Effector CD4-positive, alpha-beta T cell (primary cell): Measurements from ENCODE around the gene SLC35A2.

Experiments
- DNase-seq: peaks from one replicate; pipeline ENCODE4 v3.0.0-alpha.2; 2020
- total RNA-seq: gene quantifications from one replicate; lab custom pipeline; 2026; lab: John Stamatoyannopoulos, UW

SLC35A2 gene
- total RNA-seq = 59.7 reads per million, percentile 72 among the genes with 10 or more reads in this experiment

DNA sequence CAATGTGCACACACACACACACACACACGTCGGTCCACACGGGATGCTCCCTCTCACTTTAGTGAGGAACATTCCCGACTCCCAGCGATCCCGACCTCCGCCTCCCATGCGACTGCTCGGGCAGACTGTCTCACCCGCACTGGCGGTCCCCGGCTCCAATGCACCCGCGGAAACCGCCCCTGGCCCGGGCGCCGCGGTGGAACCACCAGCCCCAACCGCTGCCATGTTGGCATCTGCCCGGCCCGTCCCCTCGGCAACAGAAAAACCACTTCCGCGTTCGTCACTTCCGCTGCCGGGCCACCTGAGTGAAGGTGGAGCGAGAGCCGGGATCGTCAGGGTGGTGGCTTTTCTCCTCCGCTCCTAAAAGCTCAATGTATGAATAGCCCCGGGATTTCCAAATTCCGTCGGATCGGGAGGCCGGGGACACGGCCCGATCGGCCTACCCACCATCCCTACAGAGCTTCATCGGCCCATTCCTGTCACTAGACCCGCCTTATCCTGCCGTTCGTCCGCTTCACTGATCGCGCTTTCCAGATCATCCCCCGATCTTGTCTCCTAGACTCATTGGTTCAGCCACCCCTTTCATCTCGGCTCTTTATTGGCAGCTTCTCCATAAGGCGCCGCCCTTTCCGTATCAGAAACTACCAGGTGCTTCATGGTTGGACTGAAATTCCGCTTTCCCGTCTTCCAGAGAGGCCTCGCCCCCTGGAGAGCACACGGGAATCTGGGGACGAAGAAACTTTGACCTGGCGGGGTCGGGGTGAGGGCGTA, at the start of gene SLC35A2:
SLC35A2 (minus strand) TSS at position 235 of the 771 bp plus-strand sequence; CDS start at position 225, 10 bp downstream.
- DNase-seq = peak; percentile 84

DNA sequence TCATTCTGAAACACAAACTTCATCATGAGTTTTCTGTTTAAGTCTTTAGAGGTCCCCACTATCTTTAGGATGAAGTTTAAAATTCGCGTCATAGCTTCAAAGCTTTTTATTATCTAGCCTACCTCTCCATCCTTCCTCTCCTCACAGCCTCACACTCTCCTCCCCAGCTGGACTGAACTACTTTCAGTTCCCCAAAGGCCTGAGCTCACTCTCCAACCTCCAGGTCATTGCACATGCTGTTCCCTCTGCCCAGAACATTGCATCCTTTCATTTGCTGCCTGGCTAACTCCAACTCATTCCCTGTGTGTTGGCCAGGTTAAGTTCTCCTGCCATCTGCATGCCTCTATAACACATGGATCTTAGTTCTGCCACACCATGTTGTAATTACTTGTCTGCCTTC, 48.8 kb upstream of the SLC35A2 start:
- no peak for DNase-seq

DNA sequence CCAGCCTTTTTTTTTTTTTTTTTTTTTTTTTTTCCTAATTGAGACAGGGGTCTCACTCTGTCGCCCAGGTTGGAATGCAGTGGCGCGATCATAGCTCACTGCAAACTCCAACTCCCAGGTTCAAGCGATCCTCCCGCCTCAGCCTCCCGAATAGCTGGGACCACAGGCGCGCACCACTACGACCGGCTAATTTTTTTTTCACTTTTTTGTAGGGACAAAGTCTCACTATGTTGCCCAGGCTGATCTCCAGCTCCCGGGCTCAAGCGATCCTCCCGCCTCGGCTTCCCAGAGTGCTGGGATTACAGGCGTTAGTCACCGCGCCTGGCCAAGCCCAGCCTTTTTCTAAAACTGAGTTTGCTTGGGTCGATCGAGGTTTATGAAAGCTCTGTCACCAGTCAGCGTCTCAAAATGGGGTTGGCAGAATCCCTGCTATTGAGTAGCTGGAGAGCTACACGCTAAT, 47.2 kb upstream of the SLC35A2 start:
- DNase-seq = no peak

DNA sequence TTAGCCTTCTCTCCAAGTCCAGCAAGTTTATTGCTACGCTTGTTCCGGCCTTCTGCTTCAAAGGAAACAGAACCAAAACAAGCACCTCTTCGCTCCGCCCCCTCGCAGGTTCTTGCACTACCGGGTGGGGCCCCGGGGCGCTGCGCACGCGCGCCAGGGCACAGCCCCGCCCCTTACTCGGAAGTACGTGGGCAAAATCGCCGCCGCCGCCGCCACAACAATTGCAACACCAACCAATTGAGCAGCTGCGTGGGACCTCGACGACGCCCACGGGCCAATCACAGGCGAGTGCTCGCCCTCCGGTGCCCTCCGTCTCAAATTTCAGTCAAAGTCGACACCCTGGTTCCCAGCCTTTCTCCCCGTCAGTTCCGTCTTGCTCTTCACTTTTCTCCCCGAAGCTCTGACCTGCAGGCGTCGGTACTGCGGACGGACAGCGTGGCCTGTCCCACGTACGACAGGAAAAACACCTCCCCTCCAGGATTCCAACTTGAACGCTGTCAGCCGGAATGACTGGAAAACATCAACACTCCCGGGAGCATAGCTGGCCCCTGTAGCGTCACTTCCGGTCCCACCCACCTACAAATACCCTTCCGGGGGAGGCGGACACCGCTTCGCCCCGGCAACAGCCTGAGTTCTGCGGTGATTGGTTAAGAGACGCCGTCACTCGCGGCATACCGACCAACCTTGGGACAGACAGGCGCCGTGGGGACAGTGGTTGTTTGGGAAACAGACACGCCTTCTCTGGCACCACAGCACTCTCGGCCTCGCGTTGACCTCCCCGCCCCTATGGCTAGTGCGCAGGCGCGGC, 46.6 kb upstream of the SLC35A2 start:
- peak; percentile 88 for DNase-seq

DNA sequence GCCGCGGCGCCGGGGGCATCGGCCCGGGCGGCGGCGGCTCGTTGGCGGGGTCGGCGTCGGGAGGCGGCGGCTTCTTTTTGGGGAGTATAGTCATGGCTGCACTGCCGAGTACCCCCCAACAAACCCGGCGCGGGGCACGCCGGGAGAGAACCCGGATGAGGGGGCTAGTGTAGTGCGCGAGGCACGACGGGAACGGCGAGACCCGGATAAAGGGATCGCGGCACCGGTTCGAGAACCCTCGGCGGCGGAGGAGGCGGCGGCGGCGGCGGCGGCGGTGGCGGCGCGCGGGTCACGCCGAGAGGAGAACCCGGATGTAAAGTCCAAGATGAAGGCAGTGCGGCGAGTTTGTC, 46.0 kb upstream of the SLC35A2 start, which contains the start of gene OTUD5:
OTUD5 (minus strand) TSS at position 131 of the 350 bp plus-strand sequence; CDS start at position 94, 37 bp downstream.
- peak; percentile 75 for DNase-seq

DNA sequence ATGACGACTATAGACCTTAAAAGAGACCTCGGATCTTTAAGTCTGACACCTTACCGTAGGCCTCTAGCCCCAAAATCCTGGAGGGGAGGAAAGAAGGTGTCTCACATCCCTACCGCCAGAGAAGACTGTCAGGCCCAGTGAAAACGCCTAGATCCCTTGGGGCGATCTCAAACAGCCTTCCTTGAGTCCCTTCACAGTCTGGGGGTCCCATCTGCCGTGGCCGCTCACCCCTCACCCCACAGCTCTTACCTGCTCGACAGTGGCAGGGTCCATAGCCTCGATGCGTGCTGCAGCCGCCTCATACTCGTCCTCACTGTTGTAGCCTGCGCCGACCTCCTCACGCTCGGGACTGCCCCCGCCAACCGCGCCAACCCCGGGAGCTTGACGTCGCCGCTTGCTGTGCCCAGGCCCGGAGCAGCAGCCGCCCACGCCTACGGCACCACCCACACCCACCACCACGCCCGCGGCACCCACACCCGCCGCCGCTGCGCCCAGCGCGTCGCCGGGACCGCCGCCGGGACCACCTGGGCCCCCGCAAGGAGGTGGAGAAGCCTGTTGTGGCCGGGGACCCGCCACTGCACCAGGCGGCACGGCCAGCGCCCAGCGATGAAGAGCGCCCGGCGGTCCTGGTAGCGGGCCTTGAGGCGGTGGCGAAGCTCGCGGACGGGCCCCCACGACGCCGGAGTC, 45.4 kb upstream of the SLC35A2 start:
- DNase-seq = peak; percentile 50

DNA sequence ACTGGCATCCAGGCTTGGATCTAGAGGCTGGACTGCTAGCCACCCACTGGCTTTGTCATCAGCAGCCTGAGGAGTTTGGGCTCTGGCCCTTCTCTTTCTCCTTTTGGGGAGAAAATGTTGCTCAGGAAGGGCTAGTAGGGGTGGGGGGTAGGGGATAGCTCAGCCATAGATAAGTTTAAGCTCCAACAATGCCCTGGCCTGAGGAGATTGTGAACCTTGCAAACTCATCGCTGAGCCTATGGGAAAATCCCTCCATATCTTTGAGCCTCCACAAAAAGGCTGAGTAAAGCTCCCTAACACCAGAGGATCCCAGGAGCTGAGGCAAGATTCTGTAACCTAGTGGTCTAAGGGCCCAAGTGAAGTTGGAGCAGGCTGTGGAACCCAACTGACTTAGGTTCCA, 37.1 kb upstream of the SLC35A2 start:
- DNase-seq = no peak

DNA sequence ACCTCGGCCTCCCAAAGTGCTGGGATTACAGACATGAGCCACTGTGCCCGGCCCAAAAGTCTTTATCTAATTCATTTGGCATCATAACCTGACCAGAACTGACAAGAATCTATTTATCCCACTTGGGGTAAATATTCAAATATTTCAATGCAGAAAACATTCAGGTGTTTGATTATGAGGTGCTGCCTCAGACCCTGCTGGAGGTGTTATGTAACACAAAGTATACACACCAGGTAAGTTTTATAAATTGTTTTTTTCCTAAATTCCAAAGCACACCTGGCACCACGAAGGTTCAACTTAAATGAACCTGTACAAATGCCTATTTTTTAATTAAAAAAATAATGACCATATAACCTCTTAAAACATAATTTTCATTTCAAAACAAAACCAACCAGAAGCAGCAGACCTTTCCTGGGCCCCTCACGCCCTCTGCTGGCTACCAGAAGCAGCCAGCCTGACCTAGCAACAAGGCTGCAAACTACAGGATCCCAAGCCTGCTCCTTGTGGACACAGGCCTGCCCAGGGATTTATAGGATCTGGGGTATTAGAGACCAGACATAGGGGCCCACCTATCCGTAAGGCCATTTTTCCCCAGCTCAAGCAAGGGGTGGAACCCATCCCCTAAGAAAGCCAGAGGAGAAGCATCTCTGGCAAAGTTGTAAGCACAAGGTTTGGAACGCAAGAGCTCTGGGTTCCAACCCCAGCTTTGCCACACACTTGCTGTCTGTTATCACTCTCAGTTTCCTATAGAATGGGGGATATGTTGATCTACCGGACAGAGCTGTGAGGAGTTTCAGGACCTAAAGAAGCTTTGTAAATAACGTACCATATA, 34.3 kb upstream of the SLC35A2 start:
- DNase-seq = peak; percentile 57

DNA sequence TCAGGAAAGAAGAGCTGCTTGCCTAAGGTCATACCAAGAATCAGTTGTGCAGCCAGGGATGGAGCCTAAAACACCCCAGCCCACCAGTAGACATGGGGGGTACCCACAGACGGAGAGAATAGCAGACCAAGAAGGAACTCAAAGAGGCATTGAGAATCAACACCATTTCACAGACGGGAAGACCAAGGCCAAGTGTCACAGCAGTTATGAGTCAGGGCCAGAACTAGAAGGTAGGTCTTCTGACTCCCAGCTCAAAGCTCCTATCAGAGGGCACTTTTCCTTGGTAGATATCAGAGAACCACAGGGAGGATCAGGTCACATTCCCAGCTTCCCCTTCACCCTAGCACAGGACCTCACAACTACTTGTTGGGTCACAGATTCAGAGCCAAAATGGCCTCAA, 31.4 kb upstream of the SLC35A2 start:
- no peak for DNase-seq

DNA sequence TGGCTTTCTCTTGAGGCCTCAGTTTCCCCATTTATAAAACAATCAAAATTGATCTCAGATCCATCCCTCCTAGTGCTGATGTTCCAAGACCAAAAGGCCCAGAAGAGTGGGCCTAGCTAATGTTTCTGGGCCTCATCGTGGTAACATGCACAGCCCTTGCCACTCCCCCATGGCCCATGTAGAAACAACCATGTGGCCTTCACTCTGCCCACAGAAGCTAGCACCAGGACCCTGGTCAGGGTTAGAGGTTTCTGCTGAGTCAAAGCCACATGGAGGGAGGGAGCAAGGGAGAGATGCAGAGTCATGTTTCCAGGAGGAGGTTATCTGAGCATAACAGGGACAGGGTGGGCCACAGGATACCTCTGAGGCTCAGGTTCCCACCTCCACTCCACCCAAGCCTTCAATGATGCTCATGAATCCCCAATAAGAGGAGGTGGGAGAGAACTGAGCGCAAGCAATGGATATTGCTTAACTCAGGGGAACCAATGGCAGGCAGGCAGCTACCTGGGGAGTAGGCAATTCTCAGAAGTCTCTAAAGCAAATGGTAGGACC, 29.0 kb upstream of the SLC35A2 start:
- no peak for DNase-seq

DNA sequence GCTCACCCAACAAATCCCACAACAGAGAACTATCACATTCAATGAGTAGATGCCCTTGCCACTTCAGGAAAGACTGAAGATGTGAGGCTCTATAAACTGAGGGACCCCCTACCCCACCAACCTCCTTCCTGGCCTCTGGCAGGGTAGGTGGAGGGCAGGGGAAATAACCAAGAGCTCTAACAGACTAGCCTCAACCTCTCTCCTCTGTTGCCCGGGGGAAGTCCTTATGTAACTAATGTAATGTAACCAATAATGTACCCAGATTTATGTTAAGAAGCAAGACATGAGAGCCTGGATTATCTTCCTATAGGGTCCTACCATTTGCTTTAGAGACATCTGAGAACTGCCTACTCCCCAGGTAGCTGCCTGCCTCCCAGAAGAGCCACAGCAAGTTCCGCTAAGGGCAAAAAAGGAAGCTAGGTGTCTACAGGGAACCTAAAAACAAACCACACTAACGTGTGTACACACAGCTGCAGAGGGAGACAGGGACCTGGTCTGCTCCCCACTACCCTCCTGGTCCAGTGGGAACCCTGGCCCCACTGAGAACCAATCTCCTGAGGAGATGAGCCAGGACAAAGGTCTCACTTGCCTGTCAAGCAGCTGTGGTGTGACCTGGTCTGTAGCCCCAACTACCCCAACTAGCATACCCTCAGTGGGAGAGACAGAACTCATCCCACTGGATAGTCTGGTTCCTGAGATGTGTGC, 28.2 kb upstream of the SLC35A2 start:
- no peak for DNase-seq

DNA sequence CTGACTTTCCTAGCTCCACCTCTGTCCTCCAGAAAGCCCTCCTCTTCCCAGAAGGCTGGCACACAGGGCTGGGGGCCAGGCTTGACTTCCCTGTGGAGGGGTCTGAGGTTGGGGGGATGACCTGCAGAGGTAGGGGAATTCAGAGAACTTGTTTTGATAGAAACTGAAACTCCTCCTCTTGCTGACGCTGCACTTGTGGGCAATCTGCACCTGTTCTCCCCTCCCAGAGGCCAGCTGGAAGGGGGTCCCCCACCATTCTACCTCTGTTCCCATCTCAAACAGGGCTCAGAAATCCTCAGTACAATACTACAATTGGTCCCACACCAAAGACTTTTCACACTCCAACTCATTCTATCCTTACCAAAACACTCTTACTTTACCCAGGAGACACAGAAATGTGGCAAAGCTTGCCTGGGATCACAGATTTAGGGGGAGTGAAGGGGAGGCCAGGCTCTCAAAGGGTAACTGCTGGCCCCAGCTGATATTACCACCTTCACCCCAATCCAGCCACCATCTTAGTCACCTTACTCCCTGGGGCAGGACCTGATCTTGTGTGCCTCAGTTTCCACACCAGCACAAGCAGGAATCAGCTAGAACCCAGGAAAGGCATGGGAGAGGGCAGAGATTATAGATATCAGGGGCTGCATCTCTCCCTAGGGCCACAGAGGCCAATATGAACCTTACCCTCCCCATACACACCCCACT, 27.4 kb upstream of the SLC35A2 start:
- peak; percentile 62 for DNase-seq

DNA sequence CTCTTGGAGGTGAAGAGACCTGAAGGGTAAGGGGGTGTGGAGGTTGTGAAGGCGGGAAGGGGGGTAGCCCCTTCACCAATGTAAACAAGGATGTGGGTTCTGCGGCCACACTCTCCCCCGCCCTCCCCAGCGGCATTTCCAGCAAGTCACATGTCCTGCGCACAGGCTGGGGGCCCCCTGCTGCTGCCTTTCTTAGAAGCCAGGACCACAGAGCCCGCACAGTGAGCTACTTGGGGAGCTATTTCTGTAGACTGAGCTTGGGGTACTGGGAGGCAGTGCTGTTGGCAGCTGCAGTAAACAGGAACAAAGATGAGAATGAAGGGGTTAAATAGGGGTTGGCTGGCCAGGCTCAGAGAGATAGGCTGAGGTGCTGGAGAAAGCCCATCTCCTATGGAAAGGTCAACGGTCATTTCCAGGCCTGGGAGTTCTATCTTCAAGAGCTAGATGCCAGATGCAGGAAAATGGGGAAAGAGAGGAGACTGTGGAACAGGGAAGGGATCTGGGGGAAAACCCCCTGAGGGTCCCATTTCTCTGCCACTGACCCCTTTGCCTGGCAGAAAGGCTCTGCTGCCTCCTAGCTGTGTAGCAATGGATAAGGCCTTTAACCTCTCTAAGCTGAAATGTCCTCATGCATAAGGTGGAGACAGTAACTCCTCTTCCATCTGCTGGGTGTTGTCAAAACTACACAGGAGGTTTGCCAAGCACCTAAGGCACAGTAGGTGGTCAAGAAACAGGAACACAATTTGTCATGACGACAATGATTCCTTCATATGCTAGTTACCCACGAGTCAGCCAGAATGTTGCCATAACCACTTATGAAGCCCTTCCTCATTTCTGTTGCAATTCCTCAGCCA, 25.8 kb upstream of the SLC35A2 start:
- peak; percentile 80 for DNase-seq

DNA sequence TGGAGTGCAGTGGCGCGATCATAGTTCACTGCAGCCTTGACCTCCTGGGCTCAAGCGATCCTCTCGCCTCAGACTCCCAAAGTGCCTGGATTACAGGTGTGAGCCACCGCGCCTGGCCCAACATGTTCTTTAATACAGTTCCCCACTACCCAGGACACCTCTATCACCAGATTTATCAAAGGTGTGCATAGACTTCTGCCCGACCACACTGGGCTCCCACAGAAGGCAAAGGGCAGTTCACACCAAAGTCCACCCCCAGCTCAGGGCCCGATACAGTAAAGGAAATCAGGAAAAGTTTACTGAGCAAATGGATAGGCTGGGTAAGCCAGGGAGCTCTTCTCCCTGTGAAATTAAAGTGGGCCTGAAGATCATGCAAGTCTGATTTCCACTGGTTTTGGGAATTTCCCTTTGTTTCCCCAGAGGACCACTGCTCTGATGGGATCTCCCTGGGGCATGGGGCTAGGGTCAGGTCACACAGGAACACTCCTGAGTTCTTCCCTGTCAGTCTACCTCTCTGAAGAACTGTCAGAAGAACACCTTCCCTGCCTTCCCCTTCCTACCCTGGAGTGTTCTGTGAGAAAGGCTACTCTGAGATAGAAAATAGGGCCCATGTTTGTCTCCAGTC, 25.1 kb upstream of the SLC35A2 start:
- no peak for DNase-seq

DNA sequence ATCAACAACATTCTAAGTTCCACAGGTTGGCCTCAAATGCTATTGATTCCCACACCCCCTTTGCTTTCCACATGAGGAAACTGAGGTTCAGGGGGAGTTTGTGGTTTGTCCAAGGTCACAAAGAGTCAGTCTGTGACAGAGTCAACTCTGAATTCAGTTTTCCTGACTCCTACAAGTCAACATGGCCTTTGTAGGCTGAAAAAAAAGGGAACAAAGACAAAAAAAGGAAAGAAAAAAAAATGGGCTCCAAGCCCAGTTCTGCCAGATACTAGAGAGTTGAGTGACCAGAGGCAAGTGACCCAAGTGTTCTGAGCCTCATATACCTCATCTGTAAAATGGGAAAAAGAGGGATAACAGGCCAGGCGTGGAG, 23.8 kb upstream of the SLC35A2 start:
- DNase-seq = no peak

DNA sequence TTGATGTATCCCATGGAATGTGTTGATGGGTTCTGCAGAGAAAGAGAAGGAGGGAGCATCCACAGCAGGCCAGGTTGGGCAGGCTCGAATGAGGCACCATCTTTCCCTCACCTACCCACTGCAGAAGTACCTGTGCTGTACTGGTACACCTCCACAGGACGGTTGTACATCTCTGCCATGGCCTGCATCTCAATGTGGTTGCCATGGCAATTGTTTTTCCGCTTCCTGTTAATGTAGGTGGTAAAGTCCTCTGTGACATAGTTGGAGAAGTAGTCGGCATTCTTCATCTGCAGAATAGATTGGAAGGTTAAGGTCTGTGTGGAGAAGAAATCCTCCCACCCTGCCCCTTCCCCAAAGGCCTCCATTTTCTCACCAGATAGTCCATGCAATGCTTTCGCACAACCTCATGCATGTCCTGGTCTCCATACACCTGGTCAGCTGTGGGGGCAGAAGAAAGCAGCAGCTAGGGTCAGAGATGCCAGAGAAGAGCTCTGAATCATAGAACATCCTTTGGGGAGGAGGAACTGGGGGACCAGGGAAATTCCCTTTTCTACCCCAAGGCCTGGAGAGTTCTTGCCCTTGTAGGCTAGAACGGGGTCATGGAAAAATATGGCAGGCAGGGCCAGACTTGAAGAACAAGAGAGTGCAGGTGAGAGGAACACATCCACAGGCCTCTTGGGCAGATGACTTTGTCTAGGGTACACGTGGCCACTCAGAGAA, 23.3 kb upstream of the SLC35A2 start:
- DNase-seq = no peak

DNA sequence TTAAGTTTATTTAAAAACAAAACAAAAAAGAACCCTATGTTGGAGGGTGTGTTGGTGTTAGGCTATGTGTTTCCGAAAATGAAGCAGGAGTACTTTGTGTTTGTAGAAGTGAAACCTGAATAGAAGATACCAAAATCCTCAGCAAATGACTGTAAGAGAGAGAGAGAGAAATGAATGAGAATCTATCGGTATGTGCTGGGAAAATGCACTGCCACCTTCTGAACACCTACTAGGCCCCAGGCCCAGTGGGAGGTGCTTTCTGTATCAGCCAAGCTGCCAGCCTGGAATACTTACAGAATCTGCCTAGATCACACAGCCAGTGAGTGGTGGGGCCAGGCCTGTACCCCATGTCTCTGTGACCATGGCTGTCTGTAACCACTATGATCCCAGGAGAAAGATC, 22.3 kb upstream of the SLC35A2 start:
- no peak for DNase-seq

DNA sequence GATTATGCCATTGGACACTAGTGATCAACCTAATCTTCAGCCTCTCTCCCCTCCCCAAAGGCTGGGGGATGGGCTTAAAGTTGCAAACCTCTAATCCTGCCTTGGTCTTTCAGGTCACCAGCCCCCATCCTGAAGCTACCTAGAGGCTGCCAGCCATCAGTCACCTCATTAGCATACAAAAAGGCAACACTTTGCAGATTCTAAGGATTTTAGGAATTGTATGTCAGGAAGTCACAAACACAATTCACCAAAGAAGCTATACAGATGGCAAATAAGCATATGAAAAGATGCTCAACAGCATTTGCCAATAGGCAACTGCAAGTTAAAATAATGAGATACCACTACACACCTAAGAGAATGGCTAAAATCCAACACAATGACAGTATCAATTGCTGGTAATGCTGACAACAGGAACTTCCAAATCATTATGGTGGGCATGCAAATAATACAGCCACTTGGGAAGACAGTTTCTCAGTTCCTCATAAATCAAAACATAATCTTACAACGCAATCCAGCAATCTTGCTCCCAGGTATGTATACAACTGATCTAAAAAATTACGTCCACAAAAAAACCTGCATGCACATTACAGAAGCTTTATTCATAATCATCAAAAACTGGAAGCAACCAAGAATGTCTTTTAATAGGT, 16.4 kb upstream of the SLC35A2 start:
- DNase-seq = no peak
